ENCODE data around the gene MSRB1.

GRCh38 chr16:1915732-1916639, 27.0 kb downstream of the MSRB1 start:
- no peak for TF ChIP-seq ARNT (IDR thresholded peaks at IDR 0.05)
- TF ChIP-seq POLR2A (IDR thresholded peaks at IDR 0.05; ENCODE audit: insufficient read depth in 1 of 2, low read depth in 2 of 2, low read length in 2 of 2) = no peak
- TF ChIP-seq CTCF (CRISPR knock-in tag; IDR thresholded peaks at IDR 0.05) = no peak
- TF ChIP-seq PCBP2 (optimal IDR thresholded peaks at IDR 0.05; ENCODE audit: low read depth, low read length, poor library complexity, severe bottlenecking) = no peak
- no peak for TF ChIP-seq ZIK1 (CRISPR knock-in tag; IDR thresholded peaks at IDR 0.05; ENCODE audit: borderline replicate concordance, low read depth)
- TF ChIP-seq ZNF501 (CRISPR knock-in tag; IDR thresholded peaks at IDR 0.05) = no peak
- TF ChIP-seq, protein P1, sequence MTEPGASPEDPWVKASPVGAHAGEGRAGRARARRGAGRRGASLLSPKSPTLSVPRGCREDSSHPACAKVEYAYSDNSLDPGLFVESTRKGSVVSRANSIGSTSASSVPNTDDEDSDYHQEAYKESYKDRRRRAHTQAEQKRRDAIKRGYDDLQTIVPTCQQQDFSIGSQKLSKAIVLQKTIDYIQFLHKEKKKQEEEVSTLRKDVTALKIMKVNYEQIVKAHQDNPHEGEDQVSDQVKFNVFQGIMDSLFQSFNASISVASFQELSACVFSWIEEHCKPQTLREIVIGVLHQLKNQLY (CRISPR knock-in tag; IDR thresholded peaks at IDR 0.05) = no peak

All from HepG2 (cell line).